Amniotic epithelial cell (primary cell): Measurements from ENCODE around the gene TENT5C.
A peak's percentile ranks its signal among the peaks of the same experiment; 100 is the strongest.
"Not testable (repeated sequence)": the region's sequence is repeated elsewhere in the genome, so short reads cannot be mapped to it uniquely, and the experiment has no call there.

ENCODE experiments used
- DNase-seq: peaks from one replicate; pipeline ENCODE4 v3.0.0-alpha.2; 2010; ENCODE audit warnings: low read depth

Gene TENT5C

GRCh38 chr1:117605774-117606648 is at the start of gene TENT5C:
Gene TENT5C (plus strand): TSS chr1:117606048. CDS start chr1:117622869, 16,821 bp downstream.
- DNase-seq, result peak; percentile 90

GRCh38 chr1:117556341-117556740 is 49.5 kb upstream of the TENT5C start:
- DNase-seq, result no peak

GRCh38 chr1:117556976-117557375 is 48.9 kb upstream of the TENT5C start:
- DNase-seq, result no peak

GRCh38 chr1:117558451-117558850 is 47.4 kb upstream of the TENT5C start:
- not testable (repeated sequence) for DNase-seq

- no peak for DNase-seq
Observed at GRCh38 chr1:117559139-117559538, 46.7 kb upstream of the TENT5C start.

GRCh38 chr1:117559985-117560384 is 45.9 kb upstream of the TENT5C start:
- no peak for DNase-seq

GRCh38 chr1:117561071-117561470 is 44.8 kb upstream of the TENT5C start:
- DNase-seq, result no peak

- DNase-seq, result no peak
Observed at GRCh38 chr1:117561551-117561950, 44.3 kb upstream of the TENT5C start.

GRCh38 chr1:117562581-117563491 is 43.0 kb upstream of the TENT5C start:
- DNase-seq, result no peak

GRCh38 chr1:117563492-117563875 is 42.4 kb upstream of the TENT5C start:
- DNase-seq, result no peak

- no peak for DNase-seq
Observed at GRCh38 chr1:117564227-117565075, 41.4 kb upstream of the TENT5C start.

GRCh38 chr1:117565076-117565556 is 40.7 kb upstream of the TENT5C start:
- DNase-seq, result no peak

- DNase-seq, result no peak
Observed at GRCh38 chr1:117565745-117566455, 39.9 kb upstream of the TENT5C start.

- no peak for DNase-seq
Observed at GRCh38 chr1:117566556-117566955, 39.3 kb upstream of the TENT5C start.

GRCh38 chr1:117567435-117567834 is 38.4 kb upstream of the TENT5C start:
- no peak for DNase-seq

- no peak for DNase-seq
Observed at GRCh38 chr1:117567976-117568375, 37.9 kb upstream of the TENT5C start.

GRCh38 chr1:117568999-117569398 is 36.8 kb upstream of the TENT5C start:
- no peak for DNase-seq

- no peak for DNase-seq
Observed at GRCh38 chr1:117569856-117570255, 36.0 kb upstream of the TENT5C start.

GRCh38 chr1:117570988-117571409 is 34.8 kb upstream of the TENT5C start:
- no peak for DNase-seq

- no peak for DNase-seq
Observed at GRCh38 chr1:117571496-117571895, 34.4 kb upstream of the TENT5C start.

- no peak for DNase-seq
Observed at GRCh38 chr1:117572546-117572945, 33.3 kb upstream of the TENT5C start.
